ENCODE results near the gene CRKL.
"Not testable (repeated sequence)": the region's sequence is repeated elsewhere in the genome, so short reads cannot be mapped to it uniquely, and the experiment has no call there.

CRKL gene

DNA sequence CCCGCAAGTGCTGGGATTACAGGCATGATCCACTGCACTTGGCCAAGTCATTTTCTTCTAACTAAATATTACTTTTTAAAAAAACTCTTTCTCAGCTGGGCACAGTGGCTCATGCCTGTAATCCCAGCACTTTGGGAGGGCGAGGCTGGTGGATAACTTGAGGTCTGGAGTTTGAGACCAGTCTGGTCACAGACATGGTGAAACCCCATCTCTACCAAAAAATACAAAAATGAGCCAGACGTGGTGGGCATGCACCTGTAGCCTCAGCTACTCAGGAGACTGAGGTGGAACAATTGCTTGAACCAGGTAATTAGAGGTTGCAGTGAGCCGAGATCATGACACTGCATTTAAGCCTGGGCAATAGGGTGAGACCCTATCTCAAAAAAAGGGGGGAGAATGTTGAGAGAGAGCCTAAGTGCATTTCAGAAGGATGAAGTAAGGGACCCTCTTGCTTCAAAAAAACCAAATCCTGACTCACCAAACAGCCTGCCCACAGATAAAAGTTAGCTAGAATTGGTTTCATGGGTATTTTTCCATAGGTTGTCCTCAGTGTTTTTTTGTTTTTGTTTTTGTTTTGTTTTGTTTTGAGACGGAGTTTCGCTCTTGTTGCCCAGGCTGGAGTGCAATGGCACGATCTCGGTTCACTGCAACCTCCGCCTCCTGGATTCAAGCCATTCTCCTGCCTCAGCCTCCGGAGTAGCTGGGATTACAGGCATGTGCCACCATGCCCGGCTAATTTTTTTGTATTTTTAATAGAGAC lies 18.8 kb downstream of the CRKL start:
- DNase-seq: not testable (repeated sequence)

DNA sequence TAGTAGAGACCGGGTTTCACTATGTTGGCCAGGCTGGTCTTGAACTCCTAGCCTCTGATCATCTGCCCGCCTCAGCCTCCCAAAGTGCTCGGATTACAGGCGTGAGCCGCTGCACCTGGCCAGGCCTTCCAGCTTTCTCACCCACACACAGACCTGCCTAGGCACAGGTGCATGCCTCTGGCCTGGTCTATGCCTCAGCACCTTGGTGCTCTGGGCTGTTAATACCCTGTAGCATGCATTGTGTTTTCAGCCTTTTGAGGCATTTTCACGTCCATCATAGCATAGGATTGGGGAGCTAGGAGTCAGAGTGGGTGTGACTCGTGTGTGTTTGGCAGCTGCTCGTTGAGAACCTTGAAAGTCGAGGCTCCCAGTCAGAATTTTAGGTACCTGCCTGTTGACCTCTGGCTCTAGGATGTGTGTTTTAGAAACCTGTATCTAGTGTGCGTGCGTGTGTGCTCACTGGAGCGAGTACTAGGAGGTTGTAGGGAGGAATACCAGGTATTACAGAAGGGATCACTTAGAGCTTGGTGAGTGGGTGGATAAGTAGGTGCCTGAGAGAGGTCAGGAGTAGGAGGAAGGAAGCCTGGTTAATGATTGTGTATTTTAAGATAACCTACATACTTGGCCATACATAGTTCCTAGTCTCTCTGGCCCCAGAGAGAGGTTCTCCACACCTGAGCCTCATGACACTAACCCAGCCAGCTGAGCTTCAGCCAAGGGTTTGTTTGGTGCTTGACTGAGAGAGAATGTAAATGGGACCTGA lies 20.0 kb downstream of the CRKL start:
- DNase-seq: no peak

DNA sequence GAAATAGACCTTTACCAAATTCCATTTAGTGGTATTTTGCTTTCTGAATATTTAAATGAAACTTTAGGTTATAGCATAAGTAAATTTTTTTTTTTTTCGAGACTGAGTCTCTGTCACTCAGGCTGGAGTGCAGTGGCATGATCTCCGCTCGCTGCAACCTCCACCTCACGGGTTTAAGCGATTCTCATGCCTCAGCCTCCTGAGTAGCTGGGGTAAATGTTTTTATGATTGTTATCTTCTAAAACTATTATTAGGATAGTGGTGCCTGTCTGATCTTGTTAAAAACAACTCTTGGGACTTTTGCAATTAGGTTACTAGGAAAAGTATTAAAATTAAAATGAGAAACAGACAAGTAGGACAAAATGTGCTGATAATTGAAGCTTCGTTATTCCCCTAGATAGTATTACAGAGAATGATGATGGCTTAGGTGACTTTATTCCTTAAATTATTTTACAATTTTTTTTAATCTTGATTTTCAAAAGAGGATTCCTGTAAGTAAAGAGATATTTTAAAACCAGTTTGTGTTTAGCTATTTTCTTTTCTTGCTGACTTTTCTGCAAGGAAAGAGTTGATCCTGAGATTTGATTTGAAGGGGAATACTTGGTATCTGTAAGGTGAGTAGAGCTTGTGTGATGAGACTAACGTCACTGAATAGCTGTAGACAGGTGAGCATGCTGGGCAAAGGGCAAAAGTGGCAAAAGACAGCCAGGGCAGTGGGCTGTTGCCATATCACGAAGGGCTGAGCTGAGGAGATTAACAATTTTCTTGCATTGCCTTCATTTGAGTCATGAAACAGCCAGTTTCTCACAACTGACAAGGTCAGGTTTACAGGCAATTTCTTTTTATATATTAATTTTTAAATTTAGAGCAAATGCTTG lies 20.8 kb downstream of the CRKL start:
- DNase-seq: no peak

DNA sequence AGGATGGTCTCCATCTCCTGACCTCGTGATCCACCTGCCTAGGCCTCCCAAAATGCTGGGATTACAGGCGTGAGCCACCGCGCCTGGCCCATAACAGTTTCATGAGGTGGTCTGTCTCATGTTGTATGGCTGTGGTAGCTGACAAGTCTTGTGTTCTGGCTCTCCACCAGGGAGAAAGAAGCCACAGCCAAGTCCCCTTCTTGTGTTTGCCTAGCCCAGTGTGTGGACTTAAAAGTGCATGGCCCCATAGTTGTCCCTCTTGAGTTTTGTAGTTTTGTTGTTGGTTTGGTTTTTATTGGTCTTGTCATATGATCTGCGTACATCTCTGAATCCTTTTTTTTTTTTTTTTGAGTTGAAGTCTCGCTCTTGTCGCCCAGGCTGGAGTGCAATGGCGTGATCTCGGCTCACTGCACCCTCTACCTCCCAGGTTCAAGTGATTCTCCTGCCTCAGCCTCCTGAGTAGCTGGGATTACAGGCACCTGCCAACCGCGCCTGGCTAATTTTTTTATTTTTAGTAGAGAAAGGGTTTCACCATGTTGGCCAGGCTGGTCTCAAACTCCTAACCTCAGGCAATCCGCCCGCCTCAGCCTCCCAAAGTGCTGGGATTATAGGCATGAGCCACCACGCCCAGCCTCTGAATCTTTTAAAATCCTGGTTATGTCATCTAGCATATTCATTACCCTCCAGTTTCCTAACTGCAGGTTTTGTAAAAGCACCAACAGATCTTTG lies 22.4 kb downstream of the CRKL start:
- not testable (repeated sequence) for DNase-seq

DNA sequence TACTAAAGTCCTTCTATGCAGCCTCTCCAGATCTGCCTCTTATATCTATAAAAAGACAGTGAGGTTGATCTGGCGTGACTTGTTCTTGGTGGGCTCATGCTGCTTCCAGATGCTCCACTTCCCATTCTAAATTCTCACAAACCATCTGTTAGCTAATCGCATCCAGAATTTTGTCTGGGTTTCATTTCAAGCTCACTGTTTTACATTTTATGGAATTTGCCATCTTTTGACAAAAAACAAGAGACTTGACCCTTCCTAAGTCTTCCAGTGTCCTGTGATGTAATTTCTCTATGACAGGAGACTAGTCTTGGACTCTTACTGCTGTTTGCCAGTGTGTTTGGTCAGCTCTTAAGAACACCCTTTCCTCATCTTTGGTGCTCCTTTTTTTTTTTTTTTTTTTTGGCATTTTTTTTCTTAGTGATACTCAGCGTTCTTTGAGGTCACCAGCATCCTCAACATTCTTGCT lies 23.0 kb downstream of the CRKL start:
- DNase-seq: no peak

DNA sequence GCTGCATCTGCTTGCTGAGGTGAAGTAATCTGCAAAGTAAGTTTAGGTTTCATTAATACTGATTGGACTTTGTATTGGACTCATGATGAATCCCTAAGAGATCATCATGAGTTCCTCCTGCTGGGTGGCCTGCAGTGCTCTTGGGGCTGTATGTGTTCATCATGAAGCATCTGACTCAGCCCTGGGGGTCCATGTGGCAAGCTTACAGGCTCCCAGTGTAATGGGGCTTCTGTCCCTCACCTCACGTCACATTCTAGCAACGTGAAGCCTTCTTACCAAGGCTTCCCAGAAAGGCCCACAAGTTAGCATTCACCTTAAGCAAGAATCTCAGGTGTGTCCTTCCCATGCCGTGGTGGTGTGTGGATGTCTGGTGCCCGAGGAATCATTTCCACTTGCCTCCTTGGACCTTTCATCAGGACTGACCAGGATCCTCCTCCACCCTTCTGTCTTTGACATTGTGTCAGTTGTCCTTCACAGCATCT lies 23.7 kb downstream of the CRKL start:
- no peak for DNase-seq

DNA sequence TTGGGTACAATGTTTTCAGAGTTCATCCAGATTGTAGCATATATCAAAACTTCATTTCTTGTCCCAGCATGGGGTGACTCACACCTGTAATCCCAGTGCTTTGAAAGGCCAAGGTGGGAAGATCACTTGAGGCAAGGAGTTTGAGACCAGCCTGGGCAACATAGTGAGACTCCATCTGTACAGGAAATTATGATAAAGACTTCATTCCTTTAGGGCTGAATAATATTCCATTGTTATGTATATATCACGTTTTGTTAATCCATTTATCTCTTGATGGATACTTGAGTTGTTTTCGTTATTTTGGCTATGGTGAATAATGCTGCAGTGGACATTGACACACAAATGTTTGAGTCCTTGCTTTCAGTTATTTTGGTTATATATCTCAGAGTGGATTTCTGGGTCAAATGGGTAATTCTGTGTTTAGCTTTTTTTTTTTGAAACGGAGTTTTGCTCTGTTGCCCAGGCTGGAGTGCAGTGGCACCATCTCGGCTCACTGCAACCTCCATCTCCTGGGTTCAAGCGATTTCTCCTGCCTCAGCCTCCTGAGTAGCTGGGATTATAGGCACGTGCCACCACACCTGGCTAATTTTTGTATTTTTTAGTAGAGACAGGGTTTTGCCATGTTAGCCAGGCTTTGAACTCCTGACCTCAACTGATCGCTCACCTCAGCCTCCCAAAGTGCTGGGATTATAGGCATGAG lies 25.1 kb downstream of the CRKL start:
- not testable (repeated sequence) for DNase-seq

DNA sequence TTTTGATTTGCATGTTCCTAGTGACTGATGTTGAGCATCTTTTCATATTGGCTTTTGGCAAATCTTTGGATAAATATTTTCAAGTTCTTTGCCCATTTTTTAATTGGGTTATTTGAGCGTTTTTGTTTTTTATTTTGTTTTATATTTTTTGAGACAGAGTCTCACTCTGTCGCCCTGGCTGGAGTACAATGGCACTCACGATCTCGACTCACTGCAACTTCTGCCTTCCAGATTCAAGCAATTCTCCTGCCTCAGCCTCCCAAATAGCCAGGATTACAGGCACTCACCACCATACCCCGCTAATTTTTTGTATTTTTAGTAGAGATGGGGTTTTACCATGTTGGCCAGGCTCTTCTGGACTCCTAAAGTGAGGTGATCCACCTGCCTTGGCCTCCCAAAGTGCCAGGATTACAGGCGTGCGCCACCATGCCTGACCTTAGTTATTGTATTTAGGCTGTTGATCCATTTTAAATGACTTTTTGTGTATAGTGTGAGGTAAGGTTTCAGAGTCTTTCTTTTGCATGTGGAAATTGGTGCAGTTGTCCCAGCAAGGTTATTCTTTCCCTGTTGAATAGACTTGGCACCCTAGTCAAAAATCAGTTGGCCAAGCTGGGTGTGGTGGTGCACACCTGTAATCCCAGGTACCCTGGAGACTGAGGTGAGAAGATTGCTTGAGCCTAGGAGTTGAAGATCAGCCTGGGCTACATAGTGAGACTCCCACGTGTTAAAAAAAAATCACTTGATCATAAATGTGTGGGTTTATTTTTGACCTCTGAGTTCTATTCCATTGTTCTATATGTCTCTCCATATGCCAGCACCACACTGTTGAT lies 26.1 kb downstream of the CRKL start:
- no peak for DNase-seq

DNA sequence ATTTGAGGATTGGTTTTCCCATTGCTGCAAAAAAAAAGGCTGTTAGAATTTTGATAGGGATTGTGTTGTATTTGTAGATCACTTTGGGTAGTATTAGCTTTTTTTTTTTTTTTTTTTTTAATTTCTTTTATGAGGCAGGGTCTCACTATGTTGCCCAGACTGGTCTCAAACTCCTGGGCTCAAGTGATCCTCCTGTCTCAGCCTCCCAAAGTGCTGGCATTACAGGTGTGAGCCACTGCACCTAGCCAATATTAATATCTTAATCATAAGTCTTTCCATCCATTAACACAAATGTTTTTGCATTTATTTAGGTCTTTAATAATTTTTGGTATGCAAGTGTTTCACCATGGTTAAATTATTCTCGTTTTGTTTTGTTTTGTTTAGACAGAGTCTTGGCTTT lies 26.8 kb downstream of the CRKL start:
- DNase-seq: no peak

DNA sequence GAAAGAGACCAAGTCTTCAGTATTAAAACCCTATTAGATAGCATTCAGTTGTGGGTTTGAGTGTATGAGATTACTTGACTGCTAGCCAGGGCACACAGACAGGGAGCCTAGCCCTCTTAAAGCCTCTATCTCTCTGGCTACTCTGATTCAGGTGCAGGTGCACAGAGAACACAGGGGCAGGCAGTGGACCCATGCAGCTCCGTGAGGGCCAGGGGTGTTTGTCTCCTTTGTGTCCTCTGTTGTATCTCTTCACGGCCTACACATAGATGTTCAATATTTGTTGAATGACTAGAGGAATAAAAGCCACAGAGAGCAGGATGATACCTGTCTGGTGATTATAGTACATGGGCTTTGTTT lies 28.3 kb downstream of the CRKL start:
- no peak for DNase-seq

DNA sequence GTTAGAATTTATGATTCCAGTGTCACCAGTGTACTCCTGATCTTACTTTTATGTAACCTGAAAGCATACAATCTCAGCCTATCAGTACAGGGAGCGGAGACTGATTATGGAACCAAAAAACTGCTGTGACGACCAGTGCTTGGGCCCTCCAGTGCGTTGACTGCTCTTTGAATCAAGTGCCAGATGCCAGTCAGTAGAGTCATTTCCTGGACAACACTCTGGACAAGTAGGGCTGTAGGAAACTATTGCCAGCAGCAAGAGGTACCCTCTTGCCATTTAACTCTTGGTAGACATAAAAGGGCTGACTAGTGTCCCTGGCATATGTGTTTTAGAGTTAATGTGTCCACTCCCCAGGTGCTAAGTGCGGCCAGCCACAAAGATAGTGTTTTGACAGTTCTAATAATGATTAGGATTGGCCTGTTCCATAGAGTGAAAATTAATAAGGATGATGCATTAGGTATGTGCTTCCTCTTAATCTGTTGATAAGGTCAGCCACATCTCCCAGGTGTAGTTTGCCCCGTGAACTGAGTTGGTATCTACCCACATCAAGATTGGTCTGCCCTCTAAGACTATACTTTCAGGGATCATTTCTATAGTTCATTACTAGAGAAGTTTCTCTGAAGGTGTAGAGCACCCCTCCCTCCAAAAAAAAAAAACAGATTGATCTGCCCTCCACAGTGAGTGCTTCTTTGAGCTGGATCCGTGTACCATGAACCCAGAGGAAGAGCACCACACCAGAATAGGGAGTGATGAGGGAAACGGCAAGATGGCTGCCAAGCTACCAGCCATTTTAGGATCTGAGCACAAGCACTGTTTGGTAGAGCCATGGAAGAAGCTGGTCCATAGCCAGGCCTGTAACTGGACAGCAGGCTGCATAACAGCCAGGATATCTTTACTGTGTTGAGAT lies 29.1 kb downstream of the CRKL start:
- DNase-seq: no peak

DNA sequence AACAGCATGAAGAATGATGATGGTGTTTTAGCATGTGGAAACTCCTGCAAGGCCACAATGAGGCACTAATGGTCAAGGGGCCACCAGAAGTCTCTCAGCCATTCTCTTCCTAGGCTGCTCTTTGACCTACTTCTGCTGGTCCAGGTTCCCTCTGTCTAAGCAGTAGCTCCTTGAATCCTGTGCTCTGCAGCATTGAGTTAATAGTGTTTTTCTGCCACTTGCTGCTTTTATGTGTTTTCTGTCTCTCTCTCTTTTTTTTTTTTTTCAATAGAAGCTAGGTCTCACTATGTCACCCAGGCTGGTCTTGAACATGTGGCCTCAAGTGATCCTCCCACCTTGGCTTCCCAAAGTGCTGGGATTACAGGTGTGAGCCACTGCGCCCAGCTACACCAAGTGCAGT lies 29.8 kb downstream of the CRKL start:
- DNase-seq: no peak

DNA sequence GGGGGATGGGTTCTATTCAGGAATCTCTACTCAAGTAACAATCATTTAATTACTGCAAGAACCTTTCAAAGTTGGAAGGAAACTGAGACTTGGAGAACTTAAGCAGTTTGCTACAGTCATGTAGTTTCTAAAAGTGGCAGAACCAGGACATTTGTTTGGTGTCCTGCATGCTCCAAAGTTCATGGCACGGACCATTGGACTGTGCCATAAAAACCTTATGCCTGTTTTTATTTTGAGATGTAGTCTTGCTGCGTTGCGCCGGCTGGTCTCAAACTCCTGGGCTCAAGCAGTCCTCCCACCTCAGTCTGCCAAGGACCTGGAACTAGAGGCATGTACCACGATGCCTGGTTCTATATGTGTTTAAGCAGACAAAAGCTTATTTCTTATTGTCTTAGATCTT lies 31.2 kb downstream of the CRKL start:
- no peak for DNase-seq

DNA sequence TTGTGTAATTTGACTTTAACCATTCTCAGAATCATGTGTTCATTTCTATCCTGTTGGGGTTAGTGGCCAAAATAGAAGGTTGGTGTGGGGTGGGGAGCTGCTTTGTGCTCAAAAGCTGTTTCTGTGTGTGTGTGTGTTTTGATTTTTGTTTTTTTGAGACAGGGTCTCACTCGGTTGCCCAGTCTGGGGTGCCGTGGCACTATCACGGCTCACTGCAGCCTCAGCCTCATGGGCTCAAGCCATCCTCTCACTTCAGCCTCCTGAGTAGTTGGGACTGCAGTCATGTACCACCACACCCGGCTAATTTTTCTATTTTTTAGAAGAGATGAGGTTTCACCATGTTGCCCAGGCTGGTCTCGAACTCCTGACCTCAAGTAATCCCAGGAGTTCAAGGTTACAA lies 31.8 kb downstream of the CRKL start:
- no peak for DNase-seq

DNA sequence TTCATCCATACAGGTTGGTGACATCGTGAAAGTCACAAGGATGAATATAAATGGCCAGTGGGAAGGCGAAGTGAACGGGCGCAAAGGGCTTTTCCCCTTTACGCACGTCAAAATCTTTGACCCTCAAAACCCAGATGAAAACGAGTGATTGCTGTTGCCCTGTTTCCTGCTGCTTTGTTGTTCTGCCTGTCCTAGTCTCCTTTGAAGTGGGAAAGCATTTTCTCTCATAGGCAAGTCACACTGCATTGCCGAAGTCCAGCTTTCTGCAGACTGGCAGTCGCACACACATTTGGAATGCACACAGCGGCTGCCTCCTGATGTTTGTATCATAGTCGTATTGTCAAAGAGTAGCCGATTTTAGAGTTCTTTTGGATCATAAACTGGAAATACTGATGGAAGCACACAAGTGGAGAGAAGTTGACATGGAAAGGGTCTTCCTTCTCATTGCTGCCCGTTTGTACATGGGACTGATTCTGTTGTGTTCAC lies 32.5 kb downstream of the CRKL start:
- no peak for DNase-seq

DNA sequence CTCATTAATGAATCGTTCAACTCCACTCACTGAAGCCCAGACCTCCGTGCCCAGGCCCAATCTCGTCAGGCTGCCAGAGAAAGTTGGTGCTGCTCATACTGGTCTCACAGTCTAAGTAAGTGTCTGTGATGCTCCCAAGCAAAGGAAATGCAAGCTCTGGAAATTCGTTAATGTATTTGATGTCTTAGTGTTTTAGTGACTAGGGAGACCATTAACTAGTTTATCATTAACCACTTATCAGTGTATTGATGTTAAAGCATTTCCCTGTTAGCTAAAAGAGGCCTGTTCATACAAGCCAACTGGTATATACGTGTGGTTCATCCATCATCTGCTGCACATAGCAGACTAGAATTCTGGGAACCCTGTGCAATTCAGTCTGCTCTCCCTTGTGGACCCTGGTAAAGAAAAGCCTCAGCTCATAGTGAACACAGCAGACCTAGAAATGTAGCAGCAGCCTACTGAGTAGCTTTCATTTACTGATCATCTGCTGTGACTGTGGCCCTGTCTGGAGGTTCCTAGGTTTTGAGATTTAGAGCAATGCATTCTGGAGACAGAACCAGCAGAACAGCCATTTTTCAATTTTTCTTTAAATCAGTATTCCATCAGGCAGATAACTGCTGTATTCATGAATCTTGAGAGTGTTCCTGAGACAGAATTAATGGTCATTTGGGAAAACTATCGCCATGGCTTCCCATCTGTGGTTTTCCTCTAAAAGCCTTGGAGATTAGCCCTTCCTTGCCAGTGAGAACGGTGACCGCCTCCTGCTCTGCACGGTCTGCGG lies 34.1 kb downstream of the CRKL start:
- DNase-seq: no peak

DNA sequence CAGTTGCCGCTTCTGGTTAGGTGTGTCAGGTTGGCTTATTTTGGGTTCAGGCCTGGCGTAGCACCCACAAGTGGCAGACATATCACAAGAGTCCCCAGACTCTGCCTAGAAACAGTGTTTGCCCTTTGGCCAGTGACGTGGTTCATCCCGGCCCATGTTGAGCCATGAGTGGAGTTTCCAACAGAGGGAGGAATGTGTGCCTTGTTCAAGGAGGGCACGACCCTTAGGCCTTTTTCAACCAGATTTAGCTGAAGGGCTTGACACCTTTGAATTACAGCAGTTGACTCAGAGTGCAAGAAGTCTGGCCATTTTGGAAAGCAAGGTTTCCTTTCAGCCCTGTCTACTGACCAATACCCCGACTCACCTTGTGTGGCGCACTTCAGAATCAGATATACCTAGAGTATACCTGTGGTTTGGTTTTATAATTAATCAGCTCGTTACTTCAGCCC lies 34.7 kb downstream of the CRKL start:
- DNase-seq: no peak

DNA sequence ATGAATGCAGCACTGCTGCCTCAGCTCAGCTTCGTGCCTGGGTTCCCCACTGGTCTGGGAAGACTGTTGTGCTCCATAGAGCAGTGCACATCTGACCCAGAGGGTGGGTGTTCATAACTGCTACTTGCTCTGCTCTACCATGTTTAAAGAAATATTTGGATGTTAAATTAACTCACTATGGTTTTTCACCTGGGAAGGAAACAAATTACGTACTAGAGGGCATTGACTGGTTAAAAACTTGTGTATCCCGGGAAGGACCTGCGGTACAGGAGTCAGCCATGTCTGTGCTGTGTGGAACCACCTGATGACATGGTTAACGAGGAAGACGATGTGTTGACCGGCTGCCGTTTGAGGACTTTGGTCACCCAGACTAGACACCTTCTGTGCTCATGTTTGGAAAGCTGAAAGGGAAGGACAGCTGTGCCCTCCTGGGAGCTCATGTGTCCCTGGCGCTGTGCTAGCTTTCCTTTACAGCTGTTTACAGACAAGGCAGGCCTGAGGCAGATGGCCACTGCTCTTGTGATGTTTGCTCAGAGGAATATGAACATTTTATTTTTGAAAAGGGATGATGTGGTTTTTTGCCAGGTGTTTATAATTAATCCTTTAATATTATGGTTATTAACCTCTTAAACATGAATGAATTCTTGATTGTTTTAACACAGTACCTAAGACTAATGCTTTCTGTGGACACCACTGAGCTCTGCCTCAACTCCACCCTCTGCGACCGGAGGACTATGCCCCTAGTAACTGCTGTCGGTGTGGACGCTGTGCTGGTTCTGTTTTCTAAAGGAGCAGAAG lies 35.5 kb downstream of the CRKL start:
- no peak for DNase-seq
